Kidney capillary endothelial cell (primary cell): ENCODE results near the gene UBR2.

ENCODE experiments used
- DNase-seq: peaks from one replicate; pipeline ENCODE4 v3.0.0-alpha.2; 2018; ENCODE audit warnings: low spot score

Gene UBR2

DNA sequence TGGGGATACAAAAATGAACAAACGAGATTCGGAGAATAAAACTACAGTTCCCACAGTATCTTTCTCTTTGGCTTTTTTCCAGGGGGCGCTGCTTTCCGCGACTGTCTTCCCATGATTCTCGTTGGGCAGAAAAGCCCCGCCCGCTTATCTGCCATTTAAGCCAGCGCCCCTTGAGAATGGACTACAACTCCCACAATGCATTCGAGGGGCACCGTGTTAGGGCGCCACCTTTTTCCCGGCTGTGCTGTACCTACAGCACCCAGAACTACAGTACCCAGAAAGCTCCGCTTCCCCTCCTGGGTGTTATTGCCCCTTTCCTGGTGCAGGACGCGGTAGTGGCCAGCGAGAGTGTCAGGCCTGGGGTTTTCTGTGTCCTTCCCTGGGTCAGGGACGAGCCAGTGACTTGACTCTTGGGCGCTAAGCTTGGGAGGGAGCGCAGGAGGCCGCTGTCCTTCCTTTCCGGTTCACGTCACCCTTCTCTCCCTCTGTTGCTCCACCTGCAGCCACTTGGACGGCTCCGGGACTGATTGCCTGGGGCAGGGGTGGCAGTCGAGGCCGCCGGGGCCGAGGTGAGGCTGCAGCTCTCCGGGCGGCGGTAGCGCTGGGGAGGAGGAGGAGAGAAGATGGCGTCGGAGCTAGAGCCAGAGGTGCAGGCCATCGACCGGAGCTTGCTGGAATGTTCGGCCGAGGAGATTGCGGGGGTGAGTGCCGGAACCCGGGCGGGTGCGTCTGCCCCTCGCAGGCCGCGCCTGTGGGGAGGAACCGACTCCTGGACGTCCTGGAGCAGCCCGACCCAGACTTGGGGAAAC is at the start of gene UBR2:
Gene UBR2 (plus strand): TSS at position 333 of the 809 bp plus-strand sequence. CDS start 291 bp downstream, at position 624.
- peak; percentile 97 for DNase-seq

DNA sequence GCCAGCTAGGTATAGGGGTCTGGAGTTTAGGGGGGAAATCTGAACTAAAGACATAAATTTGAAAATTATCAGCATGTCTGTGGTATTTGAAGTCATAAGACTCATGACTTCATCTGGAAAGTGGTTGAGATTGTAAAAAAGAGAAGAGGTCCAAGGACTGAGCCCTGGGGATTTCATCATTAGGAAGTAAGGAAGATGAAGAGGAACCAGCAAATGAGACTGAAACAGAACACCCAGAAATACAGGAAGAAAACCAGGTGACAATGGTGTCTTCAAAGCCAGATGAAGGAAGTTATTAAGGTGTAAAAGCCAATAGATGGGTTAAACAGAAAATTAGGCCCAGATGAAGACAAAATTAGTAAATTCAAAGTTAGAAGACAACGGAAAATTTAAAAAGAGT is 49.1 kb upstream of the UBR2 start:
- no peak for DNase-seq

DNA sequence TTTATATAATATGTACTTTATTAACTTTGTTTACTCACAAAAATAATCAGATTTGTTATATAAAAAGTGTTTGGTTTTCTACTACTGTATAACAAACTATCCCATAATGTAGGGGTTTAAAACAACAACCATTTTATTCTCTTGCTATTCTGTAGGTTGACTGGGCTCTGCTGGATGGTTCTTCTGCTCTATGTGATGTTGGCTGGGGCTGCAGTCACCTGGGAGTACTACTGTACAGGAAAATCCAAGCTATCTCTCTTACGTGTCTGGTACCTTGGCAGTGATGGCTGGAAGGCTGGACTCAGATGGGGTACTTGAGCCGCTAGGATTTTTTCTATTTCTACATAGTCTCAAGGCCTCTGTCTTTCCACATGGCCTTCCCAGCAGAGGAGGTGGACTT is 44.0 kb upstream of the UBR2 start:
- no peak for DNase-seq

DNA sequence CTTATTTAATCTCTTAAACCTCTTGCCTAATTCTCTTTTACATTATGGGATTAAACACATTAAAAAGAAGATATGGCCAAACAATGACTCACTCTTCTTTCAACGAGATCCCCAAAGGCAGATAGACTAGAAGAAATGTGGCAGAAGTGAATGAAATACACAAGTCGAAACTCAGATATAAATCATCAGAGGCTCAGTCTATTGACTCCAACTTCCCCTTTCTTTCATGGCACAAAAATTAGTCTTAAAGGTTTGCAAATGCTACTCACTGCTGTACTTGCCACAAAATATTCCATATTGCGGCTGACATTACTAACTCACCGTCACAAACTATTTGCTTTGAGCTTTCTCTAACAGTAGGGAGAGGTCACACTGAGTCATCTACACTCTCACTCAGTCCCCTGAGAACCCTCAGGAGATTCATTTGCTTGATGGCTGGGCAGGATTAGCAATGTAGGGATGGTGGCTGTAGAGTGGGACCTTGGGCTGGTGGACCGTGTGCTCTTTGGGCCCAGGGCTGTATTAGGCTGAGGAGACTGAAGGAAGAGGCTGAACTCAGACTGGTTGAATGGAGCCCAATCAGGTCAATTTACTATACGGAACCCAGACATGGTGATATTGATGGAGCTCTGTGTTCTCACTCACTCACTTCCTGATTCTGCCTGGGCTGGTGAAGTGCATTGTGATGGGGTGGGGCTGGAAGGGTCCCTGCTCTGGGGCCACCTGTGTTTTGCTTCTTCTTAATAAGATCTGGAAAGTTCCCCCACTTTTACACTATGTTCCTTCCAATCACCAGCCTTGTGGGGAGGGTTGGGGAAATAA is 42.8 kb upstream of the UBR2 start:
- no peak for DNase-seq

DNA sequence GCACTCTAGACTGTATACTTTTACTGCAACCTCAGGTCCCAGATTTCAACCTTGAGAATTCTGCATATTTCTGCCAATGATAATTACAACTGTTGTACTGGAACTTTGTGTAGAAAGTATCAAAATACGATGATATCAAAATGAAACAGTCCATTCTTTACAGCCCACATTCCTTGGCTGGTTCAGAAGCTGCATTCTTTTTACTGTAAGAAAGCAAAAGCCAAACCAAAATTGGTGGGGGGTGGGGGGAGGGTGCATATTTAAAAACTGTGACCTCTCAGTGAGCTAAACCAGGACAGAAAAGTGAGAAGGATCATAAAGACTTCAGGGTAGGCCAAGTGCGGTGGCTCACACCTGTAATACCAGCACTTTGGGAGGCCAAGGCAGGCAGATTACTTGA is 41.8 kb upstream of the UBR2 start:
- no peak for DNase-seq

DNA sequence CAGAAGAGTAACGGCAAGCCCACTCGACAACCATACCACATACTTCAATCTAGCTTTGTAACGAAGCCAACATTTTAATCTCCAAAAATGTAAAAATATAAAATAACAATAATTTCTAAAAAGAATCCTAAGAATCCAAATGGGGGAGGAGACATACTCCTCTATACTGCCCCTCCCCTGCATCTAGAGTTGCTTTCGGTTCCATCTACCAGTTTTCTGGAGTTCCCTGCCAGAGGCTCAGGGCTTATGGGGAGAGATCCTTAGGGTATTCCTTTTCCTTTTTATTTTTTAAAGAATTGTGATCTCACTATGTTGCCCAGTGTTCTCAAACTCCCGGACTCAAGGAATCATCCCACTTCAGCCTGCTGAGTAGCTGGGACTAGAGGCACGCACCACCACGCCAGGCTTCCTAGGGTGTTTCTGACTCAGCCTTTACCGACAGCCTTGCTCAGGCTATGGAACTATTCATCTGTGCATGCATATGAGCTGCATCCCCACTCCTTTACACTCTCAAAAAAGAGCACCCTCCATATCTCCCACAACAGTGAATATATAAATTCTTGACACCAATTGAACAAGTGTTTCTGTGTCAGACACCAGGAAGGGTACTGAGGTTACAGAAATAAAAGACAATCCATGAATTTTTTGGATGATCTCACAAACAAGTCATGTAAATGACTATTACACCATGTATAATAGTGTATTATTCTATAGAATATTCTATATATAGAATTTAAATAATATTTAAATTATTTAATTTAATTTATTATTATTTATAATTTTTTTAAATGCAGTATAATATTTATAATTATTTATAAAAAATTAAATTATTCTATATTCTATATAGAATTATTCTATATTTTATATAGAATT is 40.7 kb upstream of the UBR2 start:
- DNase-seq = no peak

DNA sequence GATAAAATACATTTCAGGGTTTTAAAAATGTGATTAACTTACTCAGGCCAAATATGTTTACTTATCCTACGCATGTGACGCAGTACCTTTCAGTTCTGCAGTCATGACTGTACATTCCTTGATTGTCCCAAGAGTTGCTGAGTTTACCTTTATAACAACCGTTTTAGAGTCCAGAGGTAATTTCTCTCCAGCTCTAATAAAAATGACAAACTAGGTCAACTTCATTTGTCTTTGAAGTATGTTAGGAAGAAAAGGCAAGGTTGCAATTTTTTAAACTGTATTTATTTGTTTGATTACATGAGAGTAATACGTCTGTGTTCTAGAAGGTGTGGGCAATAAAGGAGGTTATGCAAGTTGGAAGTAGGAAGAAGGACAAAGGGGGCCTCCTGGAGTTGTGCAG is 38.6 kb upstream of the UBR2 start:
- no peak for DNase-seq

DNA sequence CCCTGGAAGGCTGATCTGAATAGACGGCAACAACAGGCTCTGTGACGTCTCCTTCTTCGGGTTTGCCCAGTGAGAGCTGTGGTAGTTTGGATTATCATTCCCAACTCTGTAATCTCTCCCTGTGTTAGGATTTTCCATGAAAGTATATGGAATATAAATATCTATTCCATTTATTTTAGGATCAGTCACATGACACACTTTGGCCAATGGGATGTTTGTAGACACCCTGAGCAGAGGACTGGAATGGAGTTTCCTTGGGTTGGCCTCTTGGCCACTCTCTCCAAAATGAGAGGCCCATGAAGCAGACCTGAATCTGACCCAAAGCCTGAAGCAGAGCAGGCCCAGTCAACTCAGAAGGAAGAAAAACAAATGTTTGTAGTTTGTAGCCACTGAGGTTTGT is 37.2 kb upstream of the UBR2 start:
- no peak for DNase-seq

DNA sequence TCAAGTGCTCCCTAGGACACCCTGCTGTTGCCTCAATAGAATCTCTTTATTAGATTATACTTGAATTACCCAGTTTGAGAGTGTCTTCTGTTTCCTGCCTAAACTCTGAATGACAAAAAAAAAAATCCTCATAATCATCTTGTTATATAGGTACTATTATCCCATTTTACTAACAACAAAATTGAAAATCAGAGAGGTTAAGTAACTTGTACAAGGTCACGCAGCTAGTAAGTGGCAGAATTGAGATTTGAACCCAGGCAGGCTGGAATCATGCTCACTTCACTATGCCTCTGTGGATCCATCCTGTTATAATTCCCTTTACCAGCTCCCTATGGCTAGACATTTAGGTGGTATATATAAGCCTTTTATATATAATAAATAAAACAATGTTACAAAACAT is 36.6 kb upstream of the UBR2 start:
- DNase-seq = no peak

DNA sequence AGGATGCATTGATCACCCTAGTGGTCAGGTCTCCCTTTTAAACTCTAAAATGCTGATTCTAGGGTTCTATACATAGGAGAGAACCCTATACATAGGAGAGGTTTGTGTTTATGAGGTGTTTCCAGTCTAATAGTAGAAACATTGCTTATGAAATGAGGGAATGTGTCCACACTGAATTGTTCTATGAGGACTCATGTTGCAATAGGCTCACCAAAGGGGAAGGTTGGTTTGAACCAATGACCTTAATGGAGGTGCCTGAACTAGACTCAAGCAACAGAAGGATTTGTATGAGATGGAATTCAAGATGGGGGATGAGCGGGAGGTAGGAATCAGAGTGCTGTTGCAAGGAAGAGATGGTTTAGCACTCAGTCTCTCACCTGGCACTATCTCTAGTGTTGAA is 33.5 kb upstream of the UBR2 start:
- DNase-seq = no peak

DNA sequence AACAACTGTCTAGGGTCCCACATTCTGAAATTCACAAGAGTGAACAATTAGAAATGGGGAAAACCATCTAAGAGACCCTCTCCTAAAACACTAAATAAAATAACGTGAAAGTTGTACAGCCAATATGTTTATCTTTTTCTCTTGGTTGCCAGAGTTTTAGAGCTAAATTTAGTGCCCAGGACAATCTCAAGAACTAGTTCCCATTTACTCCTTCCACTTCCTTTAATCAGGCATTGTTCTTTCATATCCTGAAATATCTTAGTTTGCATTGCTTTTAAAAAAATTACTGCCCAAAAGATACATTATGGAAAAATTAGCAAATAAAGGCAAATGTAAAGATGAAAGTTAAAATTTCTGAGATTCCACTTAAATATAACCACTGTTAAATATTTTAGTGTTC is 33.1 kb upstream of the UBR2 start:
- no peak for DNase-seq

DNA sequence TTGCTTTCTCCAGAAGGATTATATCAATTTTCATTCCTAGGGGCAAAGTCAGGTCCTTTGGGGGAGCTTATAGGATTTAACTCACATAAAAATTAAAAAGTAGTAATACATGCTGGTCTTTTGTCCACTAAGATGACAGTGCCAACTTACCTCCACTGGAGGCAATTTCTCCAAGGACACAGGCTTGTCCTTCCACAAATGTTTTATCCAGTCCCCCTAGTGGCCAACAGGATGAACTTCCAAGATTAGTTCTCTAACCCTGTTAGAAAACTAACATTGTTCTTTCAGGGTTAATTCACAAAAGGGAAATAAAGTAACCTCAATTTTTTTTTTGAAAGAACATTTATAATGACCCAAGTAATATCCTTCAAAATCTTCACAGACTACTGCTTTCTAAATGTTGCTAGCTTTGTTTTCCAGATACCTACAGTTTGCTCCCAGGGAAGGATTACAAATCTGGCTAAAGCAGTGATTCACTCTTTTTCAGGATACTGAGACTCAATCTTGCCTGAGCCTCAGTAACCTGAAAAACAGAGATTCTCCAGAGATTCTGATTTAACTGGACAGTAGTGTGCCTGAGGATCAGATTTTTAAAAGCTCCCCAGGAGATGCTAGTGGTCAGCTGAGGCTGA is 31.7 kb upstream of the UBR2 start:
- peak; percentile 73 for DNase-seq

DNA sequence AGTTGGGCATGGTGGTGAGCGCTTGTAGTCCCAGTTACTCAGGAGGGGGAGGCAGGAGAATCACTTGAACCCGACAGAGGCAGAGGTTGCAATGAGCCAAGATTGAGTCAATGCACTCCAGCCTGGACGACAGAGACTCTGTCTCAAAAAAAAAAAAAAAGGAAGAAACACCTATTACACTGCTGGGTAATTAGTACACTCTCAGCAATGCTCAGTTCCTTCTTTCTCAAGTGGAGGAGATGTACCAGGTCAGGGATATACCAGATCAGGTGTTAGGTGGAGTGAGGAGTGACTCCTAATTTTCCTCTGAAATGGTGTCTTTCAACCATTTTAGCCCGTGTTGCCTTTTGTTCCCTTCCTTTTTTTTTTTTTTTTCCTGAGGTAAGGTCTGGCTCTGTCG is 30.0 kb upstream of the UBR2 start:
- DNase-seq = no peak

DNA sequence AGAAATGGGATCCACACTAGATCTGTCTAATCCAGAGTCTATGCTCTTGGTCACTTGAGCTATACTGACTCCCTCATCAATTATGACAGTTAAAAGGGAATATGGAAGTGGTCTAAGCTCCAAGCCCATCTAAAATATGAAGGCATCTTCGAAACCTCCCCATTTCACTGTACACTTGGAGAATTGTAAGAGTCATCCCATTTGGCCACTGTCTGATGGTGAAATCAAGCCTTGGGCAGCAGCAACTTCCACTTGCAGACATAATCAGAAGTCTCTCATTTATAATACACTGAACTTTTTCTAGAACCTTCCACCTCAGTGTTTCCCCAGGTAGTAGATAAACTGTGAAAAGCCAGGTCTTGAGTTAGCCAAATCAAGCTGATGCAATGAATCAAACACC is 26.3 kb upstream of the UBR2 start:
- DNase-seq = no peak

DNA sequence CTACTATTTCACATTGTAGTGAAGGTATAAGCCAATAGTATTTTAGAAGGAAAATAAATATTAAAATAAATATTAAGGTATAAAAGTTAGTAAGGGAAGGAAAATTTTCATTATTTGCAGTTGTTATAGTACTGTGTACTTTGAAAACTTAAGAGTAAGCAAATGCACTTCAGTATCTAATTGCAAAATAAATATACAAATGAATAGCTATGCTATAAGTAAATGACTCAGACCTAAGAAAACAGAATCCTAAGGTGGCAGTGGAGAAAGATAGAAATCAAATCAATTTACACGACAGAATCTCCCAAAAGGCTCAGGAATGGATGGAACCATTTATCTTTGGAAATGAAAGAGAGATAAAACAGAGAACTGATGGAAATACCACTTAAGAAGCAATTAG is 24.7 kb upstream of the UBR2 start:
- DNase-seq = no peak

DNA sequence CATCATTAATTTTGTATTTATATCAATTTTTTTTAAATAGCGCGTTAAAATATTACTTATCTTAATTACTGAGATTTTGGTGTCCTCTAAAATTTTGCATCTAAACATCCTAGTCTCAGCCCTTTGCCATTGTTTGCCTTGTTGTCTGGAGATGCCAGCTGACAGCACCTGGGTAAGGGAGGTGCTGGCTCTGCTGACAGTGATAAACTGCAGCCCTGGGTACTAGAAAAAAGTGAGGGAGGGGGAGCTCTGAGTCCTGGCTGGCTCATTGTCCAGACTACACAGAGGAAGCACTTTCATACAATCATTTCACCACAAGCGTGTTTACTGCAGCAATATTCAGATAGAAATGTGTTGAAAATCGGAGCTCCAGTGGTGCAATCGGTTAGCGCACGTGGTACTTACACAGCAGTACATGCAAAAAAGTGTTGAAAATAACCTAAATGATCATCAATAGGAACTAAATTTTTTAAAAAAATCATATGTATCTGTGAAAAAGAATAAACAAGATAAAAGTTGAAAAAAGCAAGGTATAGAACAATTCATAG is 18.5 kb upstream of the UBR2 start:
- DNase-seq = no peak

DNA sequence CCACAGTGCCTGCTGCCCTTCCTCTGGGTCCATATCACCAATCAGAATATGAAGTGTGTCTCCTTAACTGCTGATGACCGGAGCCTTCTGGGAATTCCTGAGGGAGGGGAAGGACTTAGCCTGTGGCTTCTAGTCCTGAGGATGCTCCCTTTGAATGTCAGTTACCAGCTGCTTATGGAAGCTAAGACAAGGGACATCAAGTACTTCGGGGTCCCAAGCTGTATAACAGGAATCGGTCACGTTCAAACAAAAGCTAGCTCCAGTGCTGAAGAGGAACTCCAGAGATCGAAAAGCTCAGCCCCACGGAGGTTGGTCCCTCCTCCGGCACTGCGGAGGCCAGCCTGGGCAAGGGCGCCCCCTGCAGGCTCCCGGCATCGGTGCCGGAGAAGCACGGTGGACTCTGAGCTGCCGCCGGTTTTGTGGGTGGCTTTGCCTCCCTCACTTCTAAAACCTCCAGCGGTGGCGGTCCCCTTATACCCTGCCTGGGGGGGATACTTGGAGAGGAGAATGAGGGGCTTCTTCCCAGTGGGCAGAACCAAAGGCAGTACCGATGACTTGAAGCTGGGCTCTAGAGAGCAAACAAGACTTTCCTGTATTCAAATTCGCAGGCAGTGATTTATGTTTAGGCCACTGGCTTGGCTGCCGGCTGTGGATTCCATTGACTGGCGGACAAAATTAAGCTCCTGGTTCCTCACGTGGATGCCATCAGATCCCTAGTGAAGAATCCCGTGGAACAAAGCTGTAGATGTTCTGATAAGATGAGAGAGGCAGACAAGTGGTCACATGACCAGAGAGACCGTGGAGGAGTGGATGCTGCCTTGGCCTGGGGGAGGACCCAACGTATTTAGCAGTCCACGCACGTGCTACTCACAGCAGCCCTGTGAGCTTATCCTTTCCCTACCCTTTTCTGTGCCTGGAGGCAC is 16.2 kb upstream of the UBR2 start:
- DNase-seq = peak; percentile 83

DNA sequence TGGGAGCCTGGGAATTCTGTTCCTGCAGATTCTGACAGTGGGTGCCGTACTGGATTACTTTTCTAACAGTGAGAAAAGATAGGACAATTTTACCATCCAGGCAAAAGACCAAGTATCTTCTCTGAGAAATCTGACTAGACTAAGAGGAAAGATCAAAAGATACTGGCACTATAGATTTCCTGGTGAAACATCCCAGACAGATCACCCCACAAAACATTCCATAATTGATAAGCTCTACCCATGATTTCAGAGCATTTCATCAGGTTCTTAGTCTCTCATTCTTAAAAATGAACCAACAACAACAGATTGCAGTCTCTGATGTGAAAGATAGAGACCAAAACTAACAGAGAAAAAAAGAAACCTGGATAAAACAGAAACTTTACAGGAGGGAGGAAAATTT is 13.6 kb upstream of the UBR2 start:
- no peak for DNase-seq

DNA sequence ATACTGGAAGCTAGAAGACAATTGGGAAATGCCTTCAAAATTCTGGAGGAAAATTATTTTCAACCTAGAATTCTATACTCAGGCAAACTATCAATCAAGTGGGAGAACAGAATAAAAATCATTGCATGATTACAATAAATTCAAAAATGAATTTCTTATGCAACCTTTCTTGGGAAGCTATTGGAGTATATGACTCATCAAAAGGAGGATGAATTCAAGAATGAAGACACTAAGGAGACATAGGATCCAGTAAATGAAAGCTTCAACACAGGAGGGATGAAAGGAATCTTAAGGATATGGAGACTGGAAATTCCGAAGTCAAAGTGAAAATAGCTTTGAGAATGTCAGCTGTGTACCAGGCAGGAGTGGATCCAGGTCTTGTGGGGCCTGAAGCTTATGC is 12.6 kb upstream of the UBR2 start:
- no peak for DNase-seq

DNA sequence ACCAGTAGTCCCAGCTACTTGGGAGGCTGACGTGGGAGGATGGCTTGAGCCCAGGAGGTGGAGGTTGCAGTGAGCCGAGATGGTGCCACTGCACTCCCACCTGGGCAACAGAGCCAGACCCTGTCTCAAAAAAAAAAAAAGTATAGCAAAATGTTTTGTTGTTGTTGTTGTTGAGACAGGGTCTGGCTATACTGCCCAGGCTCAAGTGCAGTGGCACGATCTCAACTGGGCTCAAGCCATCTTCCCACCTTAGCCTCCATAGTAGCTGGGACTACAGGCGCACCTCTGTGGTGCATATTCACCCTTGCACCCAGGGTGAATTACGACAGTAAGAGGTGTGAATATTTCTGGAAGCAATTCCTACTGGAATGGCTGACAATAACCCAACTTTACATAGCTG is 11.4 kb upstream of the UBR2 start:
- no peak for DNase-seq
